HG02623 (cell line): ENCODE measurements around the gene BBS12.
"Not testable (repeated sequence)": the region's sequence is repeated elsewhere in the genome, so short reads cannot be mapped to it uniquely, and the experiment has no call there.

ENCODE experiments used
- ATAC-seq: cut with Tn5 transposase; IDR thresholded peaks from one replicate; pipeline ENCODE4 v1.9.1; 2021; ENCODE audit warnings: moderate library complexity; ENCODE audit not compliant: unreplicated experiment

BBS12 gene

DNA sequence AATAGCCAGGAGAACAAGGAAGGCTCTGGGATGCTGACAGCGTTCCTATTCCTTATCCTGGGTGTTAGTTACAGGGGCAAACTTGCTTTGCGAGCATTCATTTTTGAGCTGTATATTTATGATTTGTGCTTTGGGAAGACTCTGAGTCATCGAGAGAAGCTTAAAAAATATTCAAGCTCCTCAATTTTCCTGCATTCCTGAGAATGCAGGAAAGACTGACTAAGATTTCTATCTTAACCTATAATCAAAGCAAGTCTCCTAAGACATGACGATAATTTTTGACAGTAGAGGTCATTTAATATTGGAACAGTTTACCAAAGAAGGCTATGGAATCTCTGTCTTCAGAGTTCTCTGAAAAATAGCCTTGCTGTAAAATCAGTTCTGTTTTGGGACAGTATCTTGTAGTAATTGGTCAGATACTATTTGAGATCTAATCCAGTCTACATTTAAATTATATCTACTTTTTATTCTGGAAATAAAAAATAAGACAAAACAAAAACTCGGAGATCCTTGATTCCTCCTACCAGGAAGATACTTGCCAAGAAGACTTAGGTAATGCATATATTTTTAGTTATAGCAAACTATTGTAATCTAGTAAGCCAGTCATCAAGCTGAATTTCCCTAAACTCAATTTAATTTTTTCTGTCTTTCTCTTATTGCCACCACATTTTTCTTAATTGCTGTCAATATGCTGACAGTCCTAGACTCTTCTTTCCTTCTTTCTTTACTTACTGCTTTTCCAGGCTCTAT lies 31.7 kb downstream of the BBS12 start:
- no peak for ATAC-seq

- peak; percentile 89 for ATAC-seq
These were observed 32.3 kb downstream of the BBS12 start for GRCh38 chr4:122764821-122765215.

GRCh38 chr4:122765692-122766352 lies 33.3 kb downstream of the BBS12 start:
- no peak for ATAC-seq

- no peak for ATAC-seq
These were observed 33.8 kb downstream of the BBS12 start for GRCh38 chr4:122766353-122766705.

DNA sequence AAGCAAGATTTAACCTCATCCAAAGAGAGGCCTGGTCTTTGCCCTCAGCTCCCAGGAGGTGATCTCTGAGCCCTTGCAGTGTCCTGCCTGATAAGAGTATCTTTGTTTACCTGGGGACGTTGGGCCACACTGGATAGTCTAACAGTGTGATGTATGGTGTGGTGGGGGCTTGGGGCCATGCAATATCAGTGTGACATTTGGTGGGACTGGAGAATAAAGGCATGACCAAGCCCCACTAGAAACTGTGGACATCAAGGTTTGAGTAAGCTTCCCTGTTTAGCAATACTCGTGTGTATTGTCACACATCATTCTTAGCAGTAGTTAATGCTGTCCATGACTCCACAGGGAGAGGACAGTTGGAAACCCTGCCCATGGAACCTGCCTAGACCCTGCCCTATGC lies 34.4 kb downstream of the BBS12 start:
- ATAC-seq: no peak

- no peak for ATAC-seq
These were observed 39.2 kb downstream of the BBS12 start for GRCh38 chr4:122771724-122772123.

- no peak for ATAC-seq
These were observed 39.8 kb downstream of the BBS12 start for GRCh38 chr4:122772311-122772710.

- no peak for ATAC-seq
These were observed 40.5 kb downstream of the BBS12 start for GRCh38 chr4:122772986-122773385.

DNA sequence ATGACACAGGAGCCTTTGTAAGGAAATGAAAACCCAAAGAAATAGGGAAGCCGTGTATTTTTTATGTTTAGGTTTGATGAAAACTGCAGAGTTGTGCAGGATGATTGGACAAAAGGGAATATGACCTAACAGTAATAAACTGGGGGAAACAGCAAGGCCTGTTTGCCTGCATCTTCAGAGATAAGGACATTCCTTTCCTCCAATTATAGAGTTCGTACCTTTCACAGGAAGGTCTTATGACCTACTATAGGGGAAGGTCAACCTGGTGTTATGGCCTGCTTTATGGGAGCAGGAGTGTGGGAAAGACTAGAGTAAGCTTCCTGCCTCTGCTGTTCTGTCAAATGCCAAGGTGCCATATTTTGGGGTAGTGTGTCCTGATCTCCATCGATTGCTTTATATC lies 42.5 kb downstream of the BBS12 start:
- no peak for ATAC-seq

DNA sequence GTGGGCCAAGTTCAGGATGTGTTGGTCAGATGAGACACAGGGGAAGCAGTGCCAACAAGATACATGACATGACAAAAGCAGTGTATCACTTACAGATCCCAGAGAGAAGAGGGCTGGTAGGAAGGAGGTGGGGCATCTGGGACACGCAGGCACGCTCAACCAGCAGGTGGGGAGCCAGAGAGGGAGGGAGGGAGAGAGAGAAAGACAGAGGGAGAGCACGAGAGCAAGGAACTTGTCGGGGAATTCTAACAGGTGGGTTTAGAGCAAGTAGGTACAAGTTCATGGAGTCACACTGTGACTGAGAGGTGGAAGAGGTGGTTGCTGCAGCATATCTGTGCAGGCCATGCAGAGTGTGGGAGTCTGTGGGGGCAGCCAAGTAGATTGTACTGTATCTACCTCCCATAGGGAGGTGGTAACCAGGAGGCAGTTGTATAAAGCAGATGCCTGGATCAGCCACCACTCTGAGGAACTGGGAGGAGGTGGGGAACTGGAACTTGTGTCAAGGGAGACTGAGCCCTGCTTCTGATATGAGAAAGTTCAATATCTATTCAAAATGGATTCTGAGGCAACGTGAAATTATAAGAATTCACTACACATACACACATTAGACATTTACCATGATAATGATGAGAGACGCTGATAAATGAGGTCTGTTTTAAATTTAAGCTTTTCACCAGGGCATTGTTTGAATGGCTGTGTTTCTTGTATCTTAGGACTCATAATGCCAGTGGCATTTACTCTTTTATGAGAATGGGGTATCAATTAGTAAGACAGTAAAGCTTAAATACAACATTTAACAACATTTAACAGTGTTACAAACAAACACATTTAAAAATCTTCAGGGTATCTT lies 43.7 kb downstream of the BBS12 start:
- ATAC-seq: no peak

DNA sequence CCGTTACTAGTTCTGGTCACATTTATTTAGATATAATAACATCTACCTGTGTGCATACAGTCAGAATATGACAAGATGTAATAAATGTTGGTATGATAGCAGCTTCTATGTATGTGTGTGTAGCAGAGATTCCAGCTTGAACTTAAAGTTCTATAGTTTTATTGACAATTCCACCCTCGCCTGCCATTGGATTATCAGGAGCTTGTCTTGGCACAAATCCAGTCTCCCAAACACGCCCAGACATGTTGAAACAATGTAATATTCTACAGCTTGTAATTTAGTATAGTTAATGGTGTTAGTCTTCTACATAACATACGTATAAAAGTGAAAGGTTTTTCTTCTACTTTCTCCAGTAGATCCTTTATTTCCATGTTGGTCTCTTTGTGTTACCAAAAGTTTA lies 44.4 kb downstream of the BBS12 start:
- no peak for ATAC-seq

GRCh38 chr4:122777846-122778673 lies 45.6 kb downstream of the BBS12 start:
- ATAC-seq: no peak

GRCh38 chr4:122781486-122781885 lies 49.0 kb downstream of the BBS12 start:
- ATAC-seq: no peak

- ATAC-seq: no peak
These were observed 51.1 kb downstream of the BBS12 start for GRCh38 chr4:122783301-122784215.

- ATAC-seq: no peak
These were observed 51.8 kb downstream of the BBS12 start for GRCh38 chr4:122784261-122784660.

- no peak for ATAC-seq
These were observed 52.6 kb downstream of the BBS12 start for GRCh38 chr4:122785099-122785498.

GRCh38 chr4:122786296-122786695 lies 53.8 kb downstream of the BBS12 start:
- ATAC-seq: not testable (repeated sequence)

- not testable (repeated sequence) for ATAC-seq
These were observed 54.4 kb downstream of the BBS12 start for GRCh38 chr4:122786920-122787319.

- ATAC-seq: no peak
These were observed 55.4 kb downstream of the BBS12 start for GRCh38 chr4:122787940-122788339.

DNA sequence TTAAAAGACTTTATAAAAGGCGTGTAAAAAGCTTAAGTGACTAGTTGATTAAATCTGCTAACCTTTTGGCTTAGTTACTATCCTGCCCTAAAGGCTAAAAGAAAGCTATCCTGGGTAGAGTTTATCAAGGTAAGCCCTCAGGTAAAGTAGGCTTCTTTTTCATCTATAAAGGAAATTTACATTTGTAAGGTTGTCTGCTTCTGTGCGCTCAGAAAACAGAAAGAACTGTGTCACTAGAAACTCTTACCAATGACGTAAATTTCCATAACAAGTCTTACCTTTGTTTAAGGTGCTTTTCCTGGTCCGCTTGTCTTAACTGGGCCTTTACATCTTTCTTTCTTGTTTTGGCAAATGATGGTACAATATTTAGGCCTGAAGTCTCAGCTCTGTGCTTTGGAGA lies 56.4 kb downstream of the BBS12 start:
- ATAC-seq: no peak
